Measurements from ENCODE around the gene ARHGAP29. TPM values are rescaled to one million over a fixed set of nuclear protein-coding genes. Genes with fewer than 3 reads are reported as not detected.

The ARHGAP29 gene
- total RNA-seq, 2 experiments from 2014 or later: not detected

GRCh38 chr1:94125551-94126514, 111.6 kb downstream of the ARHGAP29 start:
- Mint-ChIP-seq H3K4me3 (no peak overlapping the region), H3K4me1 (no peaks in the 10 kb centered on the region), H3K27me3 (peaks cover 14% of the 10 kb centered on the region), H3K9me3 (no peaks in the 10 kb centered on the region), H3K27ac (no peak overlapping the region), H3K36me3 (no peaks in the 10 kb centered on the region)
- DNase-seq: no peak
- POLR2A ChIA-PET: no interaction called here
- no peak for ATAC-seq (ENCODE audit: low read depth)

GRCh38 chr1:94124538-94124937, 112.8 kb downstream of the ARHGAP29 start:
- Mint-ChIP-seq H3K9me3 (no peaks in the 10 kb centered on the region), H3K27me3 (peaks cover 14% of the 10 kb centered on the region), H3K4me3 (no peak overlapping the region), H3K36me3 (no peaks in the 10 kb centered on the region), H3K27ac (no peak overlapping the region), H3K4me1 (no peaks in the 10 kb centered on the region)
- ATAC-seq (ENCODE audit: low read depth) (no peak), DNase-seq (no peak)
- POLR2A ChIA-PET: no interaction called here

GRCh38 chr1:94122201-94122970, 115.0 kb downstream of the ARHGAP29 start:
- H3K9me3 Mint-ChIP-seq: no peaks in the 10 kb centered on the region
- POLR2A ChIA-PET: no interaction called here
- no peaks in the 10 kb centered on the region for H3K4me1 Mint-ChIP-seq
- H3K27ac Mint-ChIP-seq: no peak overlapping the region
- peaks cover 11% of the 10 kb centered on the region for H3K27me3 Mint-ChIP-seq
- ATAC-seq (ENCODE audit: low read depth) (no peak), DNase-seq (no peak)
- H3K36me3 Mint-ChIP-seq: no peaks in the 10 kb centered on the region
- H3K4me3 Mint-ChIP-seq: no peak overlapping the region

Other genes with a start within 250 kb of the ARHGAP29 start
- not detected for gene ABCA4, start 116.4 kb downstream of the ARHGAP29 start, total RNA-seq
- gene ABCD3, start 180.8 kb upstream of the ARHGAP29 start, total RNA-seq: 10 to 100 TPM; 22.6 to 26.0 TPM

All from activated naive CD8-positive, alpha-beta T cell treated with anti-CD3 and anti-CD28 coated beads, Interleukin-2, amount 10 ng/mL, durations not matched to agents 7 days and 5 days (primary cell).